Neural cell (in vitro differentiated cells): ENCODE results near the gene TTC39B.

Experiments used
- EZH2 ChIP-seq: fragments of 200-600, 300-800 bp; shearing (Covaris generic), sonication (generic); IDR thresholded peaks from 2 replicates; pipeline ENCODE4 v1.6.1; 2014; ENCODE audit warnings: antibody characterized with exemption, low read length, borderline replicate concordance, mild to moderate bottlenecking; ENCODE audit not compliant: insufficient read depth, poor library complexity, severe bottlenecking
- REST ChIP-seq: IDR thresholded peaks from 2 replicates; pipeline ENCODE4 v1.6.1; 2012; ENCODE audit warnings: borderline replicate concordance

- TF ChIP-seq REST (peak; percentile 73), EZH2 (no peak)
Measured at GRCh38 chr9:15229409-15229808, 77.6 kb downstream of the TTC39B start.
